Loucy (cell line): Measurements from ENCODE around the gene CLCN5.

ENCODE experiments used
- H2AFZ ChIP-seq: fragments of 200-600 bp; sonication (generic); 2 replicates; pipeline ENCODE4 v1.6.0; 2016; ENCODE audit warnings: antibody characterized with exemption, mild to moderate bottlenecking, low read length, moderate library complexity
- H3F3A ChIP-seq: fragments of 200-600 bp; 2 replicates; pipeline ENCODE4 v1.6.0; 2016; ENCODE audit warnings: antibody characterized with exemption, low read depth, mild to moderate bottlenecking
- H3K27me3 ChIP-seq: fragments of 200-600 bp; sonication (generic); 2 replicates; pipeline ENCODE4 v1.6.1; 2014; ENCODE audit warnings: low read length, mild to moderate bottlenecking; ENCODE audit not compliant: insufficient read depth, poor library complexity, severe bottlenecking
- H3K36me3 ChIP-seq: fragments of 200-600 bp; sonication (generic); 2 replicates; pipeline ENCODE4 v1.6.1; 2016; ENCODE audit warnings: low read length; ENCODE audit not compliant: insufficient read depth
- H3K4me1 ChIP-seq: fragments of 200-600 bp; sonication (generic); 2 replicates; pipeline ENCODE4 v1.5.1; 2014; ENCODE audit warnings: low read length, mild to moderate bottlenecking; ENCODE audit not compliant: insufficient read depth, poor library complexity, severe bottlenecking
- H3K4me2 ChIP-seq: fragments of 200-600 bp; sonication (generic); 2 replicates; pipeline ENCODE4 v1.6.0; 2014; ENCODE audit warnings: antibody characterized with exemption, low read length, low read depth, mild to moderate bottlenecking; ENCODE audit not compliant: poor library complexity, severe bottlenecking
- H3K4me3 ChIP-seq: fragments of 200-600 bp; sonication (generic); 2 replicates; pipeline ENCODE4 v1.5.1; 2014; ENCODE audit warnings: low read length, mild to moderate bottlenecking, mixed read lengths; ENCODE audit not compliant: poor library complexity, severe bottlenecking
- H3K79me2 ChIP-seq: fragments of 200-600 bp; sonication (generic); 2 replicates; pipeline ENCODE4 v1.6.1; 2014; ENCODE audit warnings: low read length; ENCODE audit not compliant: insufficient read depth
- H3K9ac ChIP-seq: fragments of 200-600 bp; sonication (generic); 2 replicates; pipeline ENCODE4 v1.6.0; 2014; ENCODE audit warnings: mild to moderate bottlenecking, low read depth, low read length, moderate library complexity; ENCODE audit not compliant: poor library complexity, severe bottlenecking
- H3K9me2 ChIP-seq: fragments of 200-600 bp; sonication (generic); replicated peaks from 2 replicates; pipeline ENCODE4 v1.6.1; 2016; ENCODE audit warnings: low read depth, low read length, mixed read lengths
- H3K9me3 ChIP-seq: fragments of 200-600 bp; sonication (generic); 2 replicates; pipeline ENCODE4 v1.6.1; 2014; ENCODE audit warnings: mild to moderate bottlenecking, antibody characterized with exemption, low read length, low read depth; ENCODE audit not compliant: insufficient read depth
- H4K20me1 ChIP-seq: fragments of 200-600 bp; sonication (generic); 2 replicates; pipeline ENCODE4 v1.6.0; 2014; ENCODE audit warnings: antibody characterized with exemption, low read length, mild to moderate bottlenecking; ENCODE audit not compliant: insufficient read depth, poor library complexity, severe bottlenecking
- EZH2phosphoT487 ChIP-seq: fragments of 200-600 bp; IDR thresholded peaks from 2 replicates; pipeline ENCODE4 v1.6.1; 2018; ENCODE audit warnings: antibody characterized with exemption, mild to moderate bottlenecking, moderate library complexity, borderline replicate concordance
- TF ChIP-seq, protein P1 (sequence below): fragments of 200-600 bp; sonication (generic); conservative IDR thresholded peaks from 2 replicates; pipeline ENCODE4 v1.5.1; 2014; ENCODE audit warnings: mild to moderate bottlenecking, antibody characterized with exemption, low read length

Gene CLCN5

DNA sequence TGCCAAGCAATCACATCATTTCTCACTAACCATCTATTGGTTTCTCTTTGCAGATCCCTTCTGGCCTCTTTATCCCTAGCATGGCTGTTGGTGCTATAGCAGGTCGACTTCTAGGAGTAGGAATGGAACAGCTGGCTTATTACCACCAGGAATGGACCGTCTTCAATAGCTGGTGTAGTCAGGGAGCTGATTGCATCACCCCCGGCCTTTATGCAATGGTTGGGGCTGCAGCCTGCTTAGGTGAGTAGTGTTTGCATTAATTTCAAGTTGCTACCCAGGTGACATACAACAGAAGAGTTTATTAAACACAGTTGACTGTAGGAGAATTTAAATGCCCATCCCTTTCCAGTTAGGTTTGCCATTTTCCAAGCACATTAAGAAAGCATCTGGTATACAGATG, 166.2 kb downstream of the CLCN5 start:
- H3K4me3 ChIP-seq: no peak overlapping the region
- no peak overlapping the region for H2AFZ ChIP-seq
- no peaks in the 10 kb centered on the region for H3K79me2 ChIP-seq
- H3K36me3 ChIP-seq: no peaks in the 10 kb centered on the region
- no peak overlapping the region for H3K9ac ChIP-seq
- no peaks in the 10 kb centered on the region for H3K9me3 ChIP-seq
- H3K4me1 ChIP-seq: no peaks in the 10 kb centered on the region
- H3K4me2 ChIP-seq: no peak overlapping the region
- no peaks in the 10 kb centered on the region for H3K9me2 ChIP-seq
- TF ChIP-seq EZH2phosphoT487: no peak
- TF ChIP-seq, protein P1, sequence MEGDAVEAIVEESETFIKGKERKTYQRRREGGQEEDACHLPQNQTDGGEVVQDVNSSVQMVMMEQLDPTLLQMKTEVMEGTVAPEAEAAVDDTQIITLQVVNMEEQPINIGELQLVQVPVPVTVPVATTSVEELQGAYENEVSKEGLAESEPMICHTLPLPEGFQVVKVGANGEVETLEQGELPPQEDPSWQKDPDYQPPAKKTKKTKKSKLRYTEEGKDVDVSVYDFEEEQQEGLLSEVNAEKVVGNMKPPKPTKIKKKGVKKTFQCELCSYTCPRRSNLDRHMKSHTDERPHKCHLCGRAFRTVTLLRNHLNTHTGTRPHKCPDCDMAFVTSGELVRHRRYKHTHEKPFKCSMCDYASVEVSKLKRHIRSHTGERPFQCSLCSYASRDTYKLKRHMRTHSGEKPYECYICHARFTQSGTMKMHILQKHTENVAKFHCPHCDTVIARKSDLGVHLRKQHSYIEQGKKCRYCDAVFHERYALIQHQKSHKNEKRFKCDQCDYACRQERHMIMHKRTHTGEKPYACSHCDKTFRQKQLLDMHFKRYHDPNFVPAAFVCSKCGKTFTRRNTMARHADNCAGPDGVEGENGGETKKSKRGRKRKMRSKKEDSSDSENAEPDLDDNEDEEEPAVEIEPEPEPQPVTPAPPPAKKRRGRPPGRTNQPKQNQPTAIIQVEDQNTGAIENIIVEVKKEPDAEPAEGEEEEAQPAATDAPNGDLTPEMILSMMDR: no peak
- H4K20me1 ChIP-seq: no peaks in the 10 kb centered on the region
- no peaks in the 10 kb centered on the region for H3F3A ChIP-seq
- H3K27me3 ChIP-seq: no peaks in the 10 kb centered on the region

DNA sequence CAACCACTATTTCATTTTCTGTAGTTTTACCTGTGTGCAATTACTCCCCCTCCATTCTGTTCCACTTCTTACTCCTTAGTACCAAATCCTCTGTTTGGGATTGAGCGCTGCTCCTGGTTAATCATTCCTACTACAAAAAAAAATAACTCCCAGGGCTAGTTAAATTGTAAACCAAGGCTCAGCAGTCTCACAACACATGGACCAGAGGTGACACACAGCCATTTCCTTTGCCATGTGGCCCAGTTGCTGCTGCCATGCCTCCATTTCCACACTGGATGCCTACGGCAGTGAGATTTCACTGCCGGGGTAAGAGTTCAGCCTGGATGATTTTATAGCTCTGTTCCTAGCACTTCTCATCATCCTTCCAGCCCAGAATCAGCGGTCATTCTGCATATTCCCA, 171.2 kb downstream of the CLCN5 start:
- no peaks in the 10 kb centered on the region for H4K20me1 ChIP-seq
- H3F3A ChIP-seq: no peaks in the 10 kb centered on the region
- no peak overlapping the region for H3K4me2 ChIP-seq
- H3K36me3 ChIP-seq: no peaks in the 10 kb centered on the region
- TF ChIP-seq, protein P1: no peak
- TF ChIP-seq EZH2phosphoT487: no peak
- no peaks in the 10 kb centered on the region for H3K27me3 ChIP-seq
- no peaks in the 10 kb centered on the region for H3K9me2 ChIP-seq
- H3K9me3 ChIP-seq: no peaks in the 10 kb centered on the region
- no peak overlapping the region for H3K4me3 ChIP-seq
- H3K79me2 ChIP-seq: no peaks in the 10 kb centered on the region
- H2AFZ ChIP-seq: no peak overlapping the region
- H3K9ac ChIP-seq: no peak overlapping the region
- no peaks in the 10 kb centered on the region for H3K4me1 ChIP-seq

DNA sequence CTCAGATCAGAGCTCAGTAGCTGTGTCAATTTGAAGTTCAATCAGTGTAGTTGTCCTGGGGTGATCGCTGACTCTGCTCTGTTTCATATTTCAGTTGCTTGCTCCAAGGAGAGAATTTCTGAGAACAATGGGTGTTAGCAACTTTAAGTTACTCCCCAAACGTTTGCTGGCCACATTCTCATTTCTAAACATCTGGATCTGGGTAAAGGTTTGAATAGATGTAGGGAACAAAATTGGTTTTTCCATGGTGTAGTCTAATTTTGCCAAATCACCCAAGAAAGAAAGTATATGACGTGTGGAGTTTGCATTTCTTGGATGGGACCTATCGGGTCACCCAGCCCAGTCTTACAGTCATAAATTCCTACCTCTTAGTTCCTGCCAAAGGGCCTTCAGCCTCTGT, 174.7 kb downstream of the CLCN5 start:
- Histone ChIP-seq H3F3A (no peaks in the 10 kb centered on the region), H3K9ac (no peak overlapping the region), H3K9me2 (no peaks in the 10 kb centered on the region), H4K20me1 (no peaks in the 10 kb centered on the region), H3K4me2 (no peak overlapping the region), H3K4me1 (peaks cover 6% of the 10 kb centered on the region), H3K79me2 (no peaks in the 10 kb centered on the region), H2AFZ (no peak overlapping the region), H3K9me3 (no peaks in the 10 kb centered on the region), H3K27me3 (no peaks in the 10 kb centered on the region), H3K4me3 (no peak overlapping the region), H3K36me3 (no peaks in the 10 kb centered on the region)
- TF ChIP-seq, protein P1: no peak
- no peak for TF ChIP-seq EZH2phosphoT487
